ENCODE results near the gene KCTD21.

KCTD21 gene

GRCh38 chr11:78212586-78213371 lies 24.4 kb upstream of the KCTD21 start:
- no peak for TF ChIP-seq CTCF (IDR thresholded peaks at IDR 0.05; ENCODE audit: low read depth, low read length)
- peak; percentile 13 for DNase-seq (ENCODE audit: low read depth, low spot score)

GRCh38 chr11:78211565-78211964 lies 23.1 kb upstream of the KCTD21 start:
- H3K4me3 ChIP-seq (ENCODE audit: low read depth, low read length): no peak overlapping the region
- DNase-seq (ENCODE audit: low read depth, low spot score): no peak
- in situ Hi-C loops (cut with HindIII; ENCODE audit: low sequenced_read_pairs): no loop called here
- TF ChIP-seq CTCF (IDR thresholded peaks at IDR 0.05; ENCODE audit: low read depth, low read length): no peak

More at GRCh38 chr11:78212586-78213371, 24.4 kb upstream of the KCTD21 start:
- in situ Hi-C loops (cut with HindIII; ENCODE audit: low sequenced_read_pairs): no loop called here
- H3K4me3 ChIP-seq (ENCODE audit: low read depth, low read length): no peak overlapping the region

- no peak for TF ChIP-seq CTCF (IDR thresholded peaks at IDR 0.05; ENCODE audit: low read depth, low read length)
- H3K4me3 ChIP-seq (ENCODE audit: low read depth, low read length): no peak overlapping the region
- DNase-seq (ENCODE audit: low read depth, low spot score): no peak
- in situ Hi-C loops (cut with HindIII; ENCODE audit: low sequenced_read_pairs): no loop called here
Measured at GRCh38 chr11:78210000-78210608, 21.7 kb upstream of the KCTD21 start.

GRCh38 chr11:78209478-78209877 lies 21.1 kb upstream of the KCTD21 start:
- no peak for DNase-seq (ENCODE audit: low read depth, low spot score)
- in situ Hi-C loops (cut with HindIII; ENCODE audit: low sequenced_read_pairs): no loop called here
- H3K4me3 ChIP-seq (ENCODE audit: low read depth, low read length): no peak overlapping the region
- no peak for TF ChIP-seq CTCF (IDR thresholded peaks at IDR 0.05; ENCODE audit: low read depth, low read length)

GRCh38 chr11:78208257-78209165 lies 20.1 kb upstream of the KCTD21 start:
- TF ChIP-seq CTCF (IDR thresholded peaks at IDR 0.05; ENCODE audit: low read depth, low read length): no peak
- DNase-seq (ENCODE audit: low read depth, low spot score): no peak
- no peak overlapping the region for H3K4me3 ChIP-seq (ENCODE audit: low read depth, low read length)
- in situ Hi-C loops (cut with HindIII; ENCODE audit: low sequenced_read_pairs): no loop called here

GRCh38 chr11:78207532-78208256 lies 19.3 kb upstream of the KCTD21 start:
- in situ Hi-C loops (cut with HindIII; ENCODE audit: low sequenced_read_pairs): no loop called here
- DNase-seq (ENCODE audit: low read depth, low spot score): no peak
- H3K4me3 ChIP-seq (ENCODE audit: low read depth, low read length): no peak overlapping the region
- TF ChIP-seq CTCF (IDR thresholded peaks at IDR 0.05; ENCODE audit: low read depth, low read length): no peak
